ENCODE results near the gene HOXB2. TPM values are rescaled to one million over a fixed set of nuclear protein-coding genes. Genes with fewer than 3 reads are reported as not detected.
A peak's percentile ranks its signal among the peaks of the same experiment; 100 is the strongest.

HOXB2 gene
- polyA plus RNA-seq, 3 donors = 1.6 to 3.8 (median 3.3) TPM

- Histone ChIP-seq H3K4me2 (replicated peaks; ENCODE audit: extremely low read depth, low read length, poor library complexity, severe bottlenecking) (no peak overlapping the region), H3K36me3 (replicated peaks in 1 of 2; ENCODE audit: control insufficient read depth in 1 of 2, insufficient read depth in 2 of 2, low read length in 2 of 2) (no peaks in the 10 kb centered on the region), H2AFZ (ENCODE audit: insufficient read depth, low read depth, low read length, poor library complexity, severe bottlenecking) (no peak overlapping the region), H3K4me1 (ENCODE audit: control insufficient read depth in 1 of 2, insufficient read depth in 2 of 2, low read length in 2 of 2) (peaks cover 38 to 51% of the 10 kb centered on the region in 2 donors), H3K79me2 (ENCODE audit: insufficient read depth, low read length) (no peaks in the 10 kb centered on the region), H3K4me3 (replicated peaks in 1 of 3; ENCODE audit: low read depth in 2 of 3, low read length in 3 of 3) (no peak overlapping the region), H3K9ac (ENCODE audit: insufficient read depth, low read length, poor library complexity, severe bottlenecking) (no peak overlapping the region), H4K20me1 (ENCODE audit: insufficient read depth, low read length) (no peaks in the 10 kb centered on the region), H3K27me3 (ENCODE audit: control insufficient read depth in 2 of 2, insufficient read depth in 2 of 2, low read length in 2 of 2) (peaks cover 92 to 99% of the 10 kb centered on the region in 2 donors), H3K9me3 (replicated peaks in 1 of 2; ENCODE audit: control insufficient read depth in 1 of 2, insufficient read depth in 1 of 2, low read length in 2 of 2) (peaks cover 0 to 23% of the 10 kb centered on the region in 2 donors), H3K27ac (ENCODE audit: low read depth in 1 of 2, low read length in 2 of 2) (no peak overlapping the region)
- intact Hi-C loops (cut with micrococcal nuclease) = no loop called here
- H3K36me3 Mint-ChIP-seq = peaks cover 19 to 38% of the 10 kb centered on the region in 2 donors
- peak overlapping the region in 1 of 2 donors; percentile 99 for H3K4me3 Mint-ChIP-seq
- H3K27ac Mint-ChIP-seq = no peak overlapping the region
- H3K4me1 Mint-ChIP-seq = peaks cover 57% of the 10 kb centered on the region
- DNase-seq = no peak
- peaks cover 97 to 100% (median 98%) of the 10 kb centered on the region in 3 donors for H3K27me3 Mint-ChIP-seq (ENCODE audit: low read depth in 3 of 3)
- WGBS (ENCODE audit: insufficient coverage) = no CpG with 5 or more reads among the region's 3 CpGs
- no peak for TF ChIP-seq CTCF (IDR thresholded peaks at IDR 0.05)
- H3K9me3 Mint-ChIP-seq = peaks cover 3 to 41% (median 29%) of the 10 kb centered on the region in 7 donors
These were observed 38.9 kb upstream of the HOXB2 start for GRCh38 chr17:48583708-48584222.

- Histone ChIP-seq H3K79me2 (ENCODE audit: insufficient read depth, low read length) (no peaks in the 10 kb centered on the region), H4K20me1 (ENCODE audit: insufficient read depth, low read length) (no peaks in the 10 kb centered on the region), H2AFZ (ENCODE audit: insufficient read depth, low read depth, low read length, poor library complexity, severe bottlenecking) (no peak overlapping the region), H3K4me3 (replicated peaks in 1 of 3; ENCODE audit: low read depth in 2 of 3, low read length in 3 of 3) (no peak overlapping the region), H3K4me1 (ENCODE audit: control insufficient read depth in 1 of 2, insufficient read depth in 2 of 2, low read length in 2 of 2) (peaks cover 40 to 56% of the 10 kb centered on the region in 2 donors), H3K4me2 (replicated peaks; ENCODE audit: extremely low read depth, low read length, poor library complexity, severe bottlenecking) (no peak overlapping the region), H3K9ac (ENCODE audit: insufficient read depth, low read length, poor library complexity, severe bottlenecking) (no peak overlapping the region), H3K27ac (ENCODE audit: low read depth in 1 of 2, low read length in 2 of 2) (no peak overlapping the region), H3K9me3 (replicated peaks in 1 of 2; ENCODE audit: control insufficient read depth in 1 of 2, insufficient read depth in 1 of 2, low read length in 2 of 2) (peaks cover 0 to 24% of the 10 kb centered on the region in 2 donors), H3K36me3 (replicated peaks in 1 of 2; ENCODE audit: control insufficient read depth in 1 of 2, insufficient read depth in 2 of 2, low read length in 2 of 2) (no peaks in the 10 kb centered on the region), H3K27me3 (ENCODE audit: control insufficient read depth in 2 of 2, insufficient read depth in 2 of 2, low read length in 2 of 2) (peaks cover 84 to 94% of the 10 kb centered on the region in 2 donors)
- no peak for TF ChIP-seq CTCF (IDR thresholded peaks at IDR 0.05)
- intact Hi-C loops (cut with micrococcal nuclease) = no loop called here
- Mint-ChIP-seq H3K27me3 (ENCODE audit: low read depth in 3 of 3) (peaks cover 91 to 97% (median 94%) of the 10 kb centered on the region in 3 donors), H3K4me3 (peak overlapping the region in 1 of 2 donors; percentile 80), H3K36me3 (peaks cover 19 to 36% of the 10 kb centered on the region in 2 donors), H3K9me3 (peaks cover 4 to 44% (median 29%) of the 10 kb centered on the region in 7 donors), H3K27ac (no peak overlapping the region), H3K4me1 (peaks cover 57% of the 10 kb centered on the region)
- no peak for DNase-seq
- no CpG with 5 or more reads among the region's 7 CpGs for WGBS (ENCODE audit: insufficient coverage)
These were observed 37.8 kb upstream of the HOXB2 start for GRCh38 chr17:48582750-48583069.

All from CD14-positive monocyte (primary cell).